ENCODE measurements around the gene CACNA1B. TPM values are rescaled to one million over a fixed set of nuclear protein-coding genes. Genes with fewer than 3 reads are reported as not detected.
A peak's percentile ranks its signal among the peaks of the same experiment; 100 is the strongest.

Gene CACNA1B
- total RNA-seq, 1 experiment from 2014 or later = 7.8 TPM

- H2BK15ac ChIP-seq (ENCODE audit: low read depth, low read length) = no peak overlapping the region
- peaks cover 6 to 16% (median 8%) of the 10 kb centered on the region in 3 experiments; a peak in 6 of 7 replicates for H3K36me3 Mint-ChIP-seq (ENCODE audit: insufficient read depth in 1 of 3, low read depth in 3 of 3)
- H3K4me1 Mint-ChIP-seq = no peaks in the 10 kb centered on the region
- H3K27ac ChIP-seq (ENCODE audit: insufficient read length, low read depth, low read length) = no peak overlapping the region
- H3K18ac ChIP-seq (ENCODE audit: insufficient read length, low read depth, low read length) = no peak overlapping the region
- WGBS (ENCODE audit: extremely low coverage, insufficient read length, low lambda C conversion rate) = no CpG with 5 or more reads among the region's 13 CpGs
- no peak for TF ChIP-seq CTCF (conservative IDR thresholded peaks at IDR 0.05)
- no peak overlapping the region for H3K9ac ChIP-seq (ENCODE audit: extremely low read depth, insufficient read length, low read length)
- no peak for DNase-seq
- no peak overlapping the region for H4K8ac ChIP-seq (replicated peaks; ENCODE audit: insufficient read length, low read depth, low read length)
- no peak overlapping the region for H3K56ac ChIP-seq (ENCODE audit: insufficient read length, low read depth, low read length)
- H3K4me1 ChIP-seq (ENCODE audit: insufficient read depth, low read length) = no peaks in the 10 kb centered on the region
- H2BK12ac ChIP-seq (ENCODE audit: insufficient read length, low read depth, low read length) = no peak overlapping the region
- H2BK20ac ChIP-seq (ENCODE audit: low read depth, low read length, poor library complexity, severe bottlenecking) = no peak overlapping the region
- H3K23me2 ChIP-seq (ENCODE audit: insufficient read length, low read depth, low read length, poor library complexity, severe bottlenecking) = no peaks in the 10 kb centered on the region
- H3K23ac ChIP-seq (ENCODE audit: insufficient read length, low read depth, low read length) = no peak overlapping the region
- no peak overlapping the region for H3K4me3 Mint-ChIP-seq
- peak overlapping the region in 1 of 3 experiments; percentile 82; a peak in 2 of 7 replicates for H3K27ac Mint-ChIP-seq
- H2AK5ac ChIP-seq (ENCODE audit: insufficient read length, low read length) = no peak overlapping the region
- no peak overlapping the region for H3K4ac ChIP-seq (ENCODE audit: low read depth, low read length)
- H4K91ac ChIP-seq (ENCODE audit: insufficient read length, low read depth, low read length) = no peak overlapping the region
- no peaks in the 10 kb centered on the region; the same call in 1 of the 2 replicates for H3K27me3 Mint-ChIP-seq (ENCODE audit: low read depth)
- H3K9me3 Mint-ChIP-seq = no peaks in the 10 kb centered on the region; a peak in 1 of 5 replicates
- no peaks in the 10 kb centered on the region for H4K20me1 ChIP-seq (ENCODE audit: control insufficient read depth, insufficient read depth, insufficient read length)
- no peaks in the 10 kb centered on the region for H3K9me3 ChIP-seq (ENCODE audit: control insufficient read depth, low read depth, low read length)
- H3K79me2 ChIP-seq (ENCODE audit: insufficient read depth, low read length) = no peaks in the 10 kb centered on the region
- H3T11ph ChIP-seq (ENCODE audit: low read length) = no peak overlapping the region
- H2BK120ac ChIP-seq (ENCODE audit: low read depth, low read length, poor library complexity, severe bottlenecking) = no peak overlapping the region
- H3K4me2 ChIP-seq (ENCODE audit: insufficient read depth, insufficient read length, low read length) = no peak overlapping the region
- H3K27me3 ChIP-seq (ENCODE audit: insufficient read depth, low read length) = no peaks in the 10 kb centered on the region
- H4K5ac ChIP-seq (ENCODE audit: insufficient read length, low read depth, low read length) = no peak overlapping the region
- H3K79me1 ChIP-seq (ENCODE audit: insufficient read depth, low read depth, low read length, poor library complexity, severe bottlenecking) = no peaks in the 10 kb centered on the region
- no peak overlapping the region for H2AFZ ChIP-seq (ENCODE audit: low read length)
- H3K14ac ChIP-seq (ENCODE audit: insufficient read depth, low read length) = no peak overlapping the region
- no peak overlapping the region for H2BK5ac ChIP-seq (ENCODE audit: insufficient read length, low read length)
Observed at GRCh38 chr9:137972988-137973470, 95.4 kb downstream of the CACNA1B start.
